GM12878 (cell line): ENCODE data around the gene KIF21B. TPM values are rescaled to one million over a fixed set of nuclear protein-coding genes. Genes with fewer than 3 reads are reported as not detected.

Experiments
- ATAC-seq: fragments of 200-7000 bp; cut with Tn5 transposase; 3 replicates; pipeline ENCODE4 v1.9.1; 2020; ENCODE audit warnings: mild to moderate bottlenecking, moderate library complexity
- BruUV-seq: library from RNA; stranded (reverse); fragments of 400-500 nt; replicated peaks from 2 replicates; lab custom pipeline; 2021; lab: Mats Ljungman, UMichigan
- CTCF ChIA-PET: fragments of 300-600 bp; sonication (Branson Sonifier 250); formaldehyde crosslinking; extraction: SDS; loops from one replicate; lab custom pipeline; 2021; ENCODE audit warnings: inconsistent platforms; lab: Yijun Ruan, JAX
- POLR2A ChIA-PET: fragments of 350-600 bp; formaldehyde crosslinking; extraction: SDS; loops from one replicate; lab custom pipeline; 2021; ENCODE audit warnings: inconsistent platforms; lab: Charles Lee
- RAD21 ChIA-PET: fragments of 300-600 bp; sonication (Branson Sonifier 250); formaldehyde crosslinking; loops from one replicate; lab custom pipeline; 2023; ENCODE audit warnings: antibody characterized with exemption; ENCODE audit not compliant: unreplicated experiment; lab: Charles Lee
- SMC1A ChIA-PET: fragments of 300-600 bp; sonication (Branson Sonifier 250); formaldehyde crosslinking; loops from one replicate; lab custom pipeline; 2023; ENCODE audit not compliant: unreplicated experiment, uncharacterized antibody; lab: Charles Lee
- DNase-seq: peaks from one replicate; pipeline ENCODE4 v3.0.0-alpha.2; 2011; ENCODE audit warnings: low read depth, low spot score
- FAIRE-seq: peaks from 3 replicates; lab custom pipeline; 2011; peaks lifted over from hg19 to GRCh38; lab: Jason Lieb, UNC
- H2AFZ ChIP-seq: 2 replicates; pipeline ENCODE4 v1.6.0; 2011; ENCODE audit warnings: low read depth, low read length, control low read depth; ENCODE audit not compliant: control insufficient read depth
- H3K27ac ChIP-seq: 2 replicates; pipeline ENCODE4 v1.5.1; 2011; ENCODE audit warnings: control low read depth; ENCODE audit not compliant: control insufficient read depth, insufficient read depth
- H3K27me3 ChIP-seq, 2 experiments: replicated peaks in 1 of 2; 2 replicates each; pipeline versions ENCODE4 v1.6.0 to v1.6.1; 2011; ENCODE audit warnings: low read length in 1 of 2; ENCODE audit not compliant: control insufficient read depth in 2 of 2, insufficient read depth in 2 of 2
- H3K36me3 ChIP-seq, 2 experiments: 2 replicates each; pipeline ENCODE4 v1.5.1; 2011; ENCODE audit warnings: low read length in 1 of 2; ENCODE audit not compliant: control insufficient read depth in 2 of 2, insufficient read depth in 2 of 2
- H3K4me1 ChIP-seq: 2 replicates; pipeline ENCODE4 v1.6.1; 2011; ENCODE audit warnings: mild to moderate bottlenecking, low read length, moderate library complexity, mixed read lengths; ENCODE audit not compliant: control insufficient read depth, insufficient read depth
- H3K4me2 ChIP-seq: 2 replicates; pipeline ENCODE4 v1.6.0; 2011; ENCODE audit warnings: control low read depth; ENCODE audit not compliant: control insufficient read depth, insufficient read depth
- H3K4me3 ChIP-seq: fragments of 200-600 bp; sonication (generic); 2 replicates; pipeline ENCODE4 v1.5.1; 2016
- H3K79me2 ChIP-seq: 2 replicates; pipeline ENCODE4 v1.6.0; 2011; ENCODE audit warnings: low read length; ENCODE audit not compliant: control insufficient read depth, insufficient read depth
- H3K9ac ChIP-seq: 2 replicates; pipeline ENCODE4 v1.8.0; 2011; ENCODE audit warnings: low read length, control low read depth, mixed read lengths; ENCODE audit not compliant: control insufficient read depth, insufficient read depth
- H3K9me3 ChIP-seq: replicated peaks from 3 replicates; pipeline ENCODE4 v1.5.1; 2011; ENCODE audit warnings: mild to moderate bottlenecking, low read length; ENCODE audit not compliant: control insufficient read depth, insufficient read depth
- H4K20me1 ChIP-seq: 2 replicates; pipeline ENCODE4 v1.6.0; 2011; ENCODE audit not compliant: control insufficient read depth, insufficient read depth
- BCL11A ChIP-seq: IDR thresholded peaks from 2 replicates; pipeline ENCODE4 v1.6.1; 2011; ENCODE audit warnings: low read depth, low read length
- IRF4 ChIP-seq: IDR thresholded peaks from 2 replicates; pipeline ENCODE4 v1.6.1; 2011; ENCODE audit warnings: low read depth, low read length
- MYB ChIP-seq: fragments of 150-350 bp; IDR thresholded peaks from 2 replicates; pipeline ENCODE4 v1.6.1; 2014; ENCODE audit warnings: mild to moderate bottlenecking, low read depth, low read length, borderline replicate concordance
- SUPT20H ChIP-seq: IDR thresholded peaks from 2 replicates; pipeline ENCODE4 v1.6.1; 2011; ENCODE audit warnings: low read depth, mild to moderate bottlenecking, low read length, moderate library complexity, borderline replicate concordance; ENCODE audit not compliant: control insufficient read depth
- SUZ12 ChIP-seq: fragments of 200-600 bp; sonication (generic); IDR thresholded peaks from one replicate; pipeline ENCODE4 v1.6.1; 2018; ENCODE audit warnings: antibody characterized with exemption, mild to moderate bottlenecking; ENCODE audit not compliant: unreplicated experiment
- TARDBP ChIP-seq: IDR thresholded peaks from 2 replicates; pipeline ENCODE4 v1.6.1; 2016; ENCODE audit warnings: borderline replicate concordance
- TCF7 ChIP-seq: IDR thresholded peaks from 2 replicates; pipeline ENCODE4 v1.6.1; 2014; ENCODE audit warnings: antibody characterized with exemption, borderline replicate concordance
- ZNF384 ChIP-seq: IDR thresholded peaks from 2 replicates; pipeline ENCODE4 v1.6.1; 2012; ENCODE audit warnings: low read depth, mild to moderate bottlenecking, low read length, improper control_type of control experiment, borderline replicate concordance
- WGBS: methylation state at CpG from one replicate; pipeline ENCODE4 v1.1.6; 2016; ENCODE audit warnings: low lambda C conversion rate; ENCODE audit not compliant: insufficient replicate concordance, insufficient coverage; ENCODE audit errors: missing lambda C conversion rate; 5-methylcytosine and 5-hydroxymethylcytosine counted together
- in situ Hi-C: fragments of 300-500 bp; cut with MboI; formaldehyde crosslinking; loops from 9 replicates; pipeline ENCODE4 v1.14.3; 2018; ENCODE audit warnings: mixed read lengths
- intact Hi-C: fragments of 100-400 bp; cut with micrococcal nuclease; formaldehyde crosslinking; loops from one replicate; pipeline ENCODE4 v1.14.2; 2022; ENCODE audit not compliant: unreplicated experiment
- polyA plus RNA-seq, 11 experiments: library from polyadenylated mRNA; depleted of rRNA in 4 of 11; unstranded in 6 of 11; stranded (reverse) in 5 of 11; fragments of >200 nt; fragmentation: Nextera tagmentation in 4 of 11; fragmentation: Illumina TruSeq in 1 of 11; extraction: Ambion mirVana in 4 of 11; extraction: Trizol in 1 of 11; gene quantifications; 1 replicate in 1 of 11; 2 replicates in 10 of 11; pipeline versions ENCODE4 v1.2.1 to v1.2.3, GENCODE V29; 2011 to 2016; ENCODE audit warnings: inconsistent platforms in 2 of 11, missing spikeins in 2 of 11, low read depth in 1 of 11
- total RNA-seq, 4 experiments: library from RNA; depleted of rRNA in 3 of 4; stranded (reverse); fragments of >200 nt in 3 of 4; fragmentation: Illumina TruSeq in 1 of 4; extraction: Trizol in 1 of 4; gene quantifications; 2 replicates each; pipeline versions ENCODE4 v1.2.1 to v1.2.3, GENCODE V29; 2013 to 2021
- TF ChIP-seq, protein P1 (sequence below): IDR thresholded peaks from 2 replicates; pipeline ENCODE4 v1.6.1; 2011; ENCODE audit warnings: low read depth, mild to moderate bottlenecking, low read length, moderate library complexity, borderline replicate concordance; ENCODE audit errors: extremely low read depth
- TF ChIP-seq, protein P2 (sequence below): fragments of 450-650 bp; IDR thresholded peaks from 2 replicates; pipeline ENCODE4 v1.6.1; 2017; ENCODE audit warnings: low read depth, mild to moderate bottlenecking, moderate library complexity
- TF ChIP-seq, protein P3 (sequence below): IDR thresholded peaks from 2 replicates; pipeline ENCODE4 v1.6.1; 2011; ENCODE audit warnings: borderline replicate concordance, low read depth, mild to moderate bottlenecking, moderate library complexity, mixed read lengths, low read length; ENCODE audit not compliant: insufficient read depth; ENCODE audit errors: extremely low read length

Gene KIF21B
- total and polyA plus RNA-seq, 10 of the 15 experiments (the other 5 are each of a cell fraction or from before 2014, with no cell fraction given), result 2.3 to 47.7 (median 12.6) TPM

DNA sequence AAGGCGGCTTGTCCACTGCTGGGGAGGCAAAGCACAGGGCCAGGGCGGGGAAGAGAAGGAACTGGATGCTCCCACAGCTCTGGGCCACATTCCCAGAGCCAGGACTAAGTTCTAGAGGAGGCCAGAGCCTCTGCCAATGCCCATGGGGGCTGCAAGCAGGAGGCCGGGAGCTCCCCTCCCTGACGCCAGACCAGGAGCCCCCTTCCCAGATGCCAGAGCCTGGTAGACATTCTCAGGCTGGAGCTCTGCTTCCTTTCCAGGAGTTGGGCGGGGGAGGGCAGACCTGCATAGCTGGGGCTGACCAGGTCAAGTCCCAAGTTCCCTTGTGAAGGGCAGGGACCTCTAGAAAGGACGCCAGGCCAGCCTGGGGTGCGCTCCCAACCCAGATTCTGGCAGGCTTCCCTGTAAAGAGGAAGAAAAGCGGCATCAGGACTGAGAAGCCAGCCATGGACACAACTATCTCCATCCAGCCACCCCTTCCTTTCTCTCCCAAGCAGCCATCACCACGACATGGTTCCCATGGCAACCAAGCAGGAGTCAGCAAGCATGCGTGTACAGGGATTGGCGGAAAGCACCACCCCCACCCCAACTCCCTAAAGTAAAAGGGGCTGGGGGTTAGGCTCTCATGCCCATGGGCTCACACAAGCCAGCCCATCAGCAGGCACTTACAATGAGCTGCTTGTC lies 13.4 kb downstream of the KIF21B start:
- DNase-seq (no peak), ATAC-seq (no peak), FAIRE-seq (no peak)
- Histone ChIP-seq H3K4me1 (no peaks in the 10 kb centered on the region), H3K9ac (no peak overlapping the region), H3K4me3 (no peak overlapping the region), H3K27ac (no peak overlapping the region), H3K9me3 (no peaks in the 10 kb centered on the region), H4K20me1 (no peaks in the 10 kb centered on the region), H3K4me2 (no peak overlapping the region), H2AFZ (no peak overlapping the region), H3K27me3 (no peaks in the 10 kb centered on the region), H3K36me3 (peaks cover 0 to 22% of the 10 kb centered on the region in 2 experiments; a peak in 3 of 4 replicates), H3K79me2 (no peaks in the 10 kb centered on the region; the same call in 1 of the 2 replicates)
- in situ Hi-C loops (no loop called here), intact Hi-C loops (no loop called here)
- ChIA-PET POLR2A (interaction anchor here (1.3 kb wide), 1 partner anchor 8 kb away, joined by 3 read pairs; no protein-coding TSS in a partner anchor), SMC1A (interaction anchor here (2.6 kb wide), 1 partner anchor 32 kb away, joined by 7 read pairs; no protein-coding TSS in a partner anchor), RAD21 (interaction anchor here (0.7 to 1.3 kb wide), 3 partner anchors 9 to 33 kb away, joined by 3 to 5 read pairs (median 4); no protein-coding TSS in a partner anchor), CTCF (interaction anchor here (1.1 to 1.4 kb wide), 4 partner anchors 8 to 33 kb away, joined by 3 to 4 read pairs (median 3); no protein-coding TSS in a partner anchor)
- BruUV-seq, result no TSS peak
- WGBS, result 92% methylated on average over 11 of the region's 11 CpGs
- TF ChIP-seq, protein P1, sequence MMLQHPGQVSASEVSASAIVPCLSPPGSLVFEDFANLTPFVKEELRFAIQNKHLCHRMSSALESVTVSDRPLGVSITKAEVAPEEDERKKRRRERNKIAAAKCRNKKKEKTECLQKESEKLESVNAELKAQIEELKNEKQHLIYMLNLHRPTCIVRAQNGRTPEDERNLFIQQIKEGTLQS, result no peak
- no peak for TF ChIP-seq TARDBP
- TF ChIP-seq BCL11A, result no peak
- TF ChIP-seq, protein P2, sequence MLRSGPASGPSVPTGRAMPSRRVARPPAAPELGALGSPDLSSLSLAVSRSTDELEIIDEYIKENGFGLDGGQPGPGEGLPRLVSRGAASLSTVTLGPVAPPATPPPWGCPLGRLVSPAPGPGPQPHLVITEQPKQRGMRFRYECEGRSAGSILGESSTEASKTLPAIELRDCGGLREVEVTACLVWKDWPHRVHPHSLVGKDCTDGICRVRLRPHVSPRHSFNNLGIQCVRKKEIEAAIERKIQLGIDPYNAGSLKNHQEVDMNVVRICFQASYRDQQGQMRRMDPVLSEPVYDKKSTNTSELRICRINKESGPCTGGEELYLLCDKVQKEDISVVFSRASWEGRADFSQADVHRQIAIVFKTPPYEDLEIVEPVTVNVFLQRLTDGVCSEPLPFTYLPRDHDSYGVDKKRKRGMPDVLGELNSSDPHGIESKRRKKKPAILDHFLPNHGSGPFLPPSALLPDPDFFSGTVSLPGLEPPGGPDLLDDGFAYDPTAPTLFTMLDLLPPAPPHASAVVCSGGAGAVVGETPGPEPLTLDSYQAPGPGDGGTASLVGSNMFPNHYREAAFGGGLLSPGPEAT, result no peak
- no peak for TF ChIP-seq TCF7
- TF ChIP-seq ZNF384, result no peak
- no peak for TF ChIP-seq IRF4
- no peak for TF ChIP-seq MYB
- TF ChIP-seq SUPT20H, result no peak
- TF ChIP-seq, protein P3, sequence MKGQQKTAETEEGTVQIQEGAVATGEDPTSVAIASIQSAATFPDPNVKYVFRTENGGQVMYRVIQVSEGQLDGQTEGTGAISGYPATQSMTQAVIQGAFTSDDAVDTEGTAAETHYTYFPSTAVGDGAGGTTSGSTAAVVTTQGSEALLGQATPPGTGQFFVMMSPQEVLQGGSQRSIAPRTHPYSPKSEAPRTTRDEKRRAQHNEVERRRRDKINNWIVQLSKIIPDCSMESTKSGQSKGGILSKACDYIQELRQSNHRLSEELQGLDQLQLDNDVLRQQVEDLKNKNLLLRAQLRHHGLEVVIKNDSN, result no peak
- TF ChIP-seq SUZ12, result no peak
